Uterus (tissue), 4 donors: ENCODE measurements around the gene TUB. TPM values are rescaled to one million over a fixed set of nuclear protein-coding genes. Genes with fewer than 3 reads are reported as not detected.

Experiments
- DNase-seq, 2 donors: peaks; one replicate each; pipeline ENCODE4 v3.0.0-alpha.2; 2019 to 2020
- H3K27ac ChIP-seq, 2 donors: fragments of 200-600 bp; sonication (generic); 1 replicate in 1 of 2; 2 replicates in 1 of 2; pipeline ENCODE4 v1.5.1; 2016 to 2018
- H3K27me3 ChIP-seq, 2 donors: fragments of 200-600 bp; sonication (generic); one replicate each; pipeline ENCODE4 v1.5.1; 2018 to 2019; ENCODE audit warnings: control low read depth in 1 of 2
- H3K36me3 ChIP-seq, 2 donors: fragments of 200-600 bp; sonication (generic); one replicate each; pipeline ENCODE4 v1.5.1; 2019; ENCODE audit warnings: control low read depth in 1 of 2
- H3K4me1 ChIP-seq, 2 donors: fragments of 200-600 bp; sonication (generic); one replicate each; pipeline ENCODE4 v1.5.1; 2018 to 2019; ENCODE audit warnings: control low read depth in 1 of 2
- H3K4me3 ChIP-seq, 2 donors: fragments of 200-600 bp; sonication (generic); 1 replicate in 1 of 2; 2 replicates in 1 of 2; pipeline ENCODE4 v1.5.1; 2018 to 2019; ENCODE audit warnings: mild to moderate bottlenecking in 1 of 2
- H3K9me3 ChIP-seq, 2 donors: fragments of 200-600 bp; sonication (generic); one replicate each; pipeline ENCODE4 v1.5.1; 2019; ENCODE audit warnings: control low read depth in 1 of 2
- CTCF ChIP-seq, 4 experiments: fragments of 200-600 bp in 2 of 4; fragments of 450-650 bp in 2 of 4; sonication (generic) in 2 of 4; IDR thresholded peaks; one replicate each; pipeline ENCODE4 v1.5.1; 2016 to 2019; ENCODE audit warnings: antibody characterized with exemption in 4 of 4, mild to moderate bottlenecking in 2 of 4, moderate library complexity in 1 of 4
- POLR2A ChIP-seq, 2 donors: fragments of 450-650 bp; IDR thresholded peaks; one replicate each; pipeline ENCODE4 v1.6.1; 2016; ENCODE audit warnings: antibody characterized with exemption in 2 of 2, mild to moderate bottlenecking in 1 of 2, moderate library complexity in 1 of 2
- intact Hi-C: fragments of 100-400 bp; cut with DNase I; formaldehyde crosslinking; loops from one replicate; pipeline ENCODE4 v1.15.1; 2023; ENCODE audit warnings: low total_unique reads
- total RNA-seq, 4 donors: library from RNA; depleted of rRNA in 3 of 4; stranded (reverse); fragments of >200 nt in 3 of 4; gene quantifications; one replicate each; pipeline versions ENCODE4 v1.1.0 to v1.2.4, GENCODE V29; 2014 to 2023
- donor health status: DM: yes; HTN: yes; CAD: no.

TUB gene
- total RNA-seq, 4 donors from 2014 or later = 12.6 to 57.4 (median 37.8) TPM

GRCh38 chr11:8109675-8110074, 28.7 kb downstream of the TUB start:
- H3K4me1 ChIP-seq = no peaks in the 10 kb centered on the region
- intact Hi-C loops = no loop called here
- no peaks in the 10 kb centered on the region for H3K27me3 ChIP-seq
- TF ChIP-seq POLR2A (IDR thresholded peaks at IDR 0.05) = no peak
- no peak for TF ChIP-seq CTCF (IDR thresholded peaks at IDR 0.05)
- H3K4me3 ChIP-seq = no peak overlapping the region
- H3K9me3 ChIP-seq = no peaks in the 10 kb centered on the region
- no peaks in the 10 kb centered on the region for H3K36me3 ChIP-seq
- H3K27ac ChIP-seq = no peak overlapping the region
- no peak for DNase-seq

- Histone ChIP-seq H3K4me1 (no peaks in the 10 kb centered on the region), H3K9me3 (no peaks in the 10 kb centered on the region), H3K4me3 (no peak overlapping the region), H3K27me3 (no peaks in the 10 kb centered on the region), H3K36me3 (no peaks in the 10 kb centered on the region), H3K27ac (no peak overlapping the region)
- TF ChIP-seq CTCF (IDR thresholded peaks at IDR 0.05) = no peak
- TF ChIP-seq POLR2A (IDR thresholded peaks at IDR 0.05) = no peak
- DNase-seq = no peak
- intact Hi-C loops = no loop called here
Measured at GRCh38 chr11:8110396-8110795, 29.4 kb downstream of the TUB start.

GRCh38 chr11:8111636-8112035, 30.6 kb downstream of the TUB start:
- Histone ChIP-seq H3K9me3 (no peaks in the 10 kb centered on the region), H3K27ac (no peak overlapping the region), H3K27me3 (no peaks in the 10 kb centered on the region), H3K4me1 (no peaks in the 10 kb centered on the region), H3K36me3 (no peaks in the 10 kb centered on the region), H3K4me3 (no peak overlapping the region)
- TF ChIP-seq POLR2A (IDR thresholded peaks at IDR 0.05) (no peak), CTCF (IDR thresholded peaks at IDR 0.05) (no peak)
- DNase-seq = no peak
- intact Hi-C loops = no loop called here

GRCh38 chr11:8122173-8122764, 41.3 kb downstream of the TUB start:
- Histone ChIP-seq H3K36me3 (no peaks in the 10 kb centered on the region), H3K4me3 (no peak overlapping the region), H3K27ac (no peak overlapping the region), H3K27me3 (no peaks in the 10 kb centered on the region), H3K9me3 (no peaks in the 10 kb centered on the region), H3K4me1 (no peaks in the 10 kb centered on the region)
- TF ChIP-seq POLR2A (IDR thresholded peaks at IDR 0.05) = no peak
- no peak for TF ChIP-seq CTCF (IDR thresholded peaks at IDR 0.05)
- no peak for DNase-seq
- intact Hi-C loops = no loop called here

- DNase-seq = no peak
- no peaks in the 10 kb centered on the region for H3K36me3 ChIP-seq
- no peaks in the 10 kb centered on the region for H3K4me1 ChIP-seq
- H3K27ac ChIP-seq = no peak overlapping the region
- no peak for TF ChIP-seq CTCF (IDR thresholded peaks at IDR 0.05)
- no peak for TF ChIP-seq POLR2A (IDR thresholded peaks at IDR 0.05)
- intact Hi-C loops = no loop called here
- no peaks in the 10 kb centered on the region for H3K9me3 ChIP-seq
- no peaks in the 10 kb centered on the region for H3K27me3 ChIP-seq
- H3K4me3 ChIP-seq = no peak overlapping the region
Measured at GRCh38 chr11:8126649-8127289, 45.8 kb downstream of the TUB start.
